DMS114 treated with DMSO at 0.1 percent for 48 hours (cell line): ENCODE data around the gene FBXL16.

Experiments
- DNase-seq: peaks from one replicate; lab custom pipeline; 2025; ENCODE audit not compliant: unreplicated experiment; lab: John Stamatoyannopoulos, UW

Gene FBXL16

DNA sequence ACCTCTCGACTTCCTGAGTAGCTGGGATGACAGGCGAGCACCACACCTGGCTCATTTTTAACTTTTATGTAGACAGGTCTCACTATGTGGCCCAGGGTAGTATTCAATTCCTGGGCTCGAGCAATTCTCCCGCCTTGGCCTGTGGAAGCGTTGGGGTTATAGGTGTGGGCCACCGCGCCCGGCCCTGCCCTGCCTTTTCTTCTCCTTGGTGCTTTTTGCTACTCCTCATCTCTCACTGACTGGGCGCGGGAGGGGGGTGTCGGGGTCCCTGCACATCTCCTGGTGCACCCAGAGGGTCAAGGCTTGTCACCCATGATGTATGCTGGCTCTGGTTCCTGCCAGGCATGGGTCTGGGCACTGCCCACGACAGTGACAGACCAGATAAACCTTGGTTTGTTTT, 61.0 kb downstream of the FBXL16 start:
- DNase-seq, result no peak

DNA sequence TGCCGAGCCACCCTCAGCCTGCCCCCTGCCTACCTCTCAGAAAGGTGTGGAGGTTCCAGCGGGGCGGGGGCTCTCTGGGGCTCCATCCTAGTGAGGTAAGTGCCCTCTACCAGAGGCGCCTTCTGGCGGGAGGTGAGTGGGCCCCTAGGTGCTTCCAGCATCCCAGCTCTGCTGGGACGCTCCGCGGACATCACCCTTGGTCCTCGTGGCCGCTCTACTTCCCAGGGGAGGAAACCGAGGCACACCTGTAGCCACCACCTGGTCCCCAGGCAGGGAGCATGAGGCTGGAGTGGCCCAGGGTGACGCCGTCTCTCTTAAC, 62.6 kb downstream of the FBXL16 start:
- DNase-seq, result no peak
